Lower lobe of right lung (tissue), 2 donors: ENCODE measurements around the gene CHRNG. TPM values are rescaled to one million over a fixed set of nuclear protein-coding genes. Genes with fewer than 3 reads are reported as not detected.

Experiments used
- ATAC-seq, 2 donors: fragments of 200-7000 bp; cut with Tn5 transposase; one replicate each; pipeline ENCODE4 v1.9.1; 2020 to 2022; ENCODE audit warnings: mild to moderate bottlenecking in 2 of 2, moderate library complexity in 2 of 2
- DNase-seq: peaks from one replicate; pipeline ENCODE4 v3.0.0-alpha.2; 2020
- H3K27ac ChIP-seq: fragments of 200-600 bp; one replicate; pipeline ENCODE4 v1.8.0; 2022
- H3K27me3 ChIP-seq: fragments of 200-600 bp; one replicate; pipeline ENCODE4 v1.8.0; 2022; ENCODE audit warnings: low read depth
- H3K36me3 ChIP-seq: fragments of 200-600 bp; one replicate; pipeline ENCODE4 v1.8.0; 2022; ENCODE audit warnings: mild to moderate bottlenecking
- H3K4me1 ChIP-seq: fragments of 200-600 bp; one replicate; pipeline ENCODE4 v1.8.0; 2022
- H3K4me3 ChIP-seq: fragments of 200-600 bp; one replicate; pipeline ENCODE4 v1.8.0; 2022; ENCODE audit warnings: mild to moderate bottlenecking
- H3K9me3 ChIP-seq: fragments of 200-600 bp; one replicate; pipeline ENCODE4 v1.8.0; 2022
- intact Hi-C: fragments of 100-400 bp; cut with DNase I; formaldehyde crosslinking; loops from one replicate; pipeline ENCODE4 v1.11.0; 2022
- total RNA-seq: library from RNA; stranded (reverse); fragmentation: NEBNext Ultra II Directional; extraction: Animal tissue kit (Norgen Biotek cat#: 25700); gene quantifications from one replicate; pipeline ENCODE4 v1.2.1, GENCODE V29; 2021
- TF ChIP-seq, protein P1 (sequence below): fragments of 200-600 bp; IDR thresholded peaks from one replicate; pipeline ENCODE4 v1.8.0; 2022; ENCODE audit warnings: antibody characterized with exemption, mild to moderate bottlenecking
- donor health status: DM: no; HTN: yes; CAD: no; lungs with severe emphysema.

CHRNG gene
- total RNA-seq, 1 donor from 2014 or later: not detected

DNA sequence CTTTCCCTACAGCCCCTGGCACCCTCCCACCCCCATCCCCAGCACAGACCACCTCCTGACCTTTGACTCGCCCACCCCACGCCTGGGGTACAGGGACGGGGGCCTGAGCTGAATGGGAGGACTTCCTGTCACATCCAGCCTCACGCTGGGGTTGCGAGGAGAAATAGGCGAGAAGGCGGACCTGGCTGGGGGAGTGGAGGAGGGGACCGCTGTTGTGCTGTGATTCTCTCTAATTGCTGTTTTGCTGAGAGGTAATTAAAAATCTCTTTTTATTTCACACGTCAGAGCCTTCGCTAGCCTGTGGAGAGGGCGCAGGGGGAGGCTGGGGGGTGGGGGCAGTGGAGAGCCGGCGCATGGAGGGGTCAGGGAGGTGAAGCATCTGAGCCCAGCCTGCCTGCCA is 42.1 kb upstream of the CHRNG start:
- intact Hi-C loops: no loop called here
- Histone ChIP-seq H3K4me1 (no peaks in the 10 kb centered on the region), H3K36me3 (no peaks in the 10 kb centered on the region), H3K9me3 (no peaks in the 10 kb centered on the region), H3K27me3 (peaks cover 12% of the 10 kb centered on the region), H3K4me3 (no peak overlapping the region), H3K27ac (no peak overlapping the region)
- DNase-seq: no peak
- ATAC-seq: no peak
- TF ChIP-seq, protein P1, sequence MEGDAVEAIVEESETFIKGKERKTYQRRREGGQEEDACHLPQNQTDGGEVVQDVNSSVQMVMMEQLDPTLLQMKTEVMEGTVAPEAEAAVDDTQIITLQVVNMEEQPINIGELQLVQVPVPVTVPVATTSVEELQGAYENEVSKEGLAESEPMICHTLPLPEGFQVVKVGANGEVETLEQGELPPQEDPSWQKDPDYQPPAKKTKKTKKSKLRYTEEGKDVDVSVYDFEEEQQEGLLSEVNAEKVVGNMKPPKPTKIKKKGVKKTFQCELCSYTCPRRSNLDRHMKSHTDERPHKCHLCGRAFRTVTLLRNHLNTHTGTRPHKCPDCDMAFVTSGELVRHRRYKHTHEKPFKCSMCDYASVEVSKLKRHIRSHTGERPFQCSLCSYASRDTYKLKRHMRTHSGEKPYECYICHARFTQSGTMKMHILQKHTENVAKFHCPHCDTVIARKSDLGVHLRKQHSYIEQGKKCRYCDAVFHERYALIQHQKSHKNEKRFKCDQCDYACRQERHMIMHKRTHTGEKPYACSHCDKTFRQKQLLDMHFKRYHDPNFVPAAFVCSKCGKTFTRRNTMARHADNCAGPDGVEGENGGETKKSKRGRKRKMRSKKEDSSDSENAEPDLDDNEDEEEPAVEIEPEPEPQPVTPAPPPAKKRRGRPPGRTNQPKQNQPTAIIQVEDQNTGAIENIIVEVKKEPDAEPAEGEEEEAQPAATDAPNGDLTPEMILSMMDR: no peak

DNA sequence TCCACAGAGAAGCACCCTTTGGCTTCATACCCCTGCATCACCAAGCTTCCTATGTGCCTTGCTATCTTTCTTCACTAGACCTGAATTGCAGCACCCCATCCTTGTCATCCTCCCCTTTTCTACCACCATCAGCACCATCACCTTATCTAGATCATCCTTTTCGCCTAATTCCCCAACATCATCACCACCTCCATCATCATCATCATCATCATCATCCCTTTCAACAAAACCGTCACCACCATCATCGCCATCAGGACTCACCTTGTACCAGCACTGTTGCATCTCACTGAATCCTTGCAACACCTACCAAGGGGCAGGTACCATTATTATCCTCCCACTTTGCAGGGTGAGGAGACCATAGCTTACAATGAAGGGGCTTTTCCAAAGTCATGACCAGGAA is 41.0 kb upstream of the CHRNG start:
- H3K4me3 ChIP-seq: no peak overlapping the region
- H3K36me3 ChIP-seq: no peaks in the 10 kb centered on the region
- H3K27me3 ChIP-seq: peaks cover 22% of the 10 kb centered on the region
- H3K4me1 ChIP-seq: peaks cover 6% of the 10 kb centered on the region
- DNase-seq (no peak), ATAC-seq (no peak)
- TF ChIP-seq, protein P1: no peak
- no peak overlapping the region for H3K27ac ChIP-seq
- no peaks in the 10 kb centered on the region for H3K9me3 ChIP-seq
- intact Hi-C loops: no loop called here

DNA sequence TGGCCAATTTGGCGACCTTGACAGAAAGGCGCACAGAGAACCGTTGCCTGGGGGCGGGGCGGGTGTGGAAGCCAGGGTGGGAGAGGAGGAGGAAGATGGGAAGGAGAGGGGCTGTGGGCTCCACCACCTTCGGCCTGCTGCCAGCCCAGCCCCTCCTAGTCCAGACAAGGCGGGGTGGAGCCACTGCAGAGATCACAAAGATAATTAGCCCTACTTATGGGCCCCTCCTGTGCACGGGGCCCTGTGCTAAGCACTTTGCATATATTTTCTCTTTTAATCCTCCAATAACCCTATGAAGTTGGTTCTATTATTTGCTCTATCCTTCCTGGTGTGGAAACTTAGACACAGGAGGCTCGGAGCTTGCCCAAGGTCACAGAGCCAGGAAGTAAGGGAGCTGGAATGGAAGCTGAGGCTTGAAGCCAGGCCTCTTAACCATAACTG is 38.1 kb upstream of the CHRNG start:
- peaks cover 50% of the 10 kb centered on the region for H3K27me3 ChIP-seq
- H3K9me3 ChIP-seq: no peaks in the 10 kb centered on the region
- H3K36me3 ChIP-seq: no peaks in the 10 kb centered on the region
- no peak for ATAC-seq
- no peak for DNase-seq
- intact Hi-C loops: no loop called here
- H3K4me3 ChIP-seq: no peak overlapping the region
- H3K4me1 ChIP-seq: peaks cover 11% of the 10 kb centered on the region
- TF ChIP-seq, protein P1: no peak
- no peak overlapping the region for H3K27ac ChIP-seq

DNA sequence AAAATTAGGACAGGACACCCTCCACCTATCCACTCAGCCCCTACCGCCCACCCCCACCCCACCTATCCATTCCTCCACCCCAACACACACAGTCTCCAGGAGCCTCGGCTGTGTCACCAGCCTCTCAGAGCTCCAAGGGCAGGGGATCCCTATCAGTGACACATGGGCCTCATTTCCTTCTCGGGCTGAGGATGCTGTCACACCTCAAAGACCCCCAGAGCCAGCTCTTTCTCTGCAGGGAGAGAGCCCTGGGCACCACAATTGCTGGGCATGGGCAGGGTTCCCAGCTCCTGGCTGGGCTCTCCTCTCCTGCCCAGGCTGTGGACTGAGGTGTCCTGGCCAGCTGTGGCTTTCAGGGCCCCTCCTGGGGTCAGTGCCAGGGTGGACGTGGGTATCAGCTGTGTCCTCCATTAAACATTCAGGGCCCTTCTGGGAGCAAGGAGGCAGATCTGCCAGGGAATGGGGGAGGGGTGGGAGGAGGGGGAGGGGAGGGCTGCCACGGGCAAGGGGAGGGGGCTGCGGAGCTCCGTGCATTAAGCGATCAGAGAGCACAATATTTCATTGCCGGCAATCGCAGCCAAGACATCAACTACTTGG is 37.6 kb upstream of the CHRNG start:
- no peak for ATAC-seq
- H3K36me3 ChIP-seq: no peaks in the 10 kb centered on the region
- no peaks in the 10 kb centered on the region for H3K9me3 ChIP-seq
- no peak overlapping the region for H3K27ac ChIP-seq
- TF ChIP-seq, protein P1: no peak
- DNase-seq: no peak
- no peak overlapping the region for H3K4me3 ChIP-seq
- peaks cover 11% of the 10 kb centered on the region for H3K4me1 ChIP-seq
- intact Hi-C loops: no loop called here
- peaks cover 56% of the 10 kb centered on the region for H3K27me3 ChIP-seq

DNA sequence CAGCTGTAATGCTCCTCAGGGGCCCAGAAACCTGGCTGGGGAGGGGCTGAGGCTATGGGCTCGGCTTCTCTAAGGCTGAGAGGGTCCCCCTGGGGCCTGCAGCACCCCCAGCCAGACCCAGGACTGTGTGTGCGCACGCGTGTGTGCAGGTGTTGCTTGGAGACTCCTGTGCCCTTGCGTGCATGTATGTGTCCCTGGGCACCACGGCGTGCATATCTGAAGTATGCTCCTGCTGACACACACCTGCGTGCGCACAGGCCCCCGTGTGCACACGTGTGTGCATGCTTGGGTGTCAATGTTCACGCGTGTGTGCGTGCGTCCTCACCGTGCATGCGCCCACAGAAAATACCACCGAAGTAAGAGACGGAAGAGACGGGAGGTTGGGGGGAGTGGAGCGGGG is 37.0 kb upstream of the CHRNG start:
- H3K27me3 ChIP-seq: peaks cover 56% of the 10 kb centered on the region
- H3K9me3 ChIP-seq: no peaks in the 10 kb centered on the region
- H3K36me3 ChIP-seq: no peaks in the 10 kb centered on the region
- TF ChIP-seq, protein P1: no peak
- peaks cover 11% of the 10 kb centered on the region for H3K4me1 ChIP-seq
- H3K27ac ChIP-seq: no peak overlapping the region
- intact Hi-C loops: no loop called here
- DNase-seq (no peak), ATAC-seq (no peak)
- no peak overlapping the region for H3K4me3 ChIP-seq
